ENCODE measurements around the gene VRK1.
"Not testable (repeated sequence)": the region's sequence is repeated elsewhere in the genome, so short reads cannot be mapped to it uniquely, and the experiment has no call there.

Gene VRK1, protein sequence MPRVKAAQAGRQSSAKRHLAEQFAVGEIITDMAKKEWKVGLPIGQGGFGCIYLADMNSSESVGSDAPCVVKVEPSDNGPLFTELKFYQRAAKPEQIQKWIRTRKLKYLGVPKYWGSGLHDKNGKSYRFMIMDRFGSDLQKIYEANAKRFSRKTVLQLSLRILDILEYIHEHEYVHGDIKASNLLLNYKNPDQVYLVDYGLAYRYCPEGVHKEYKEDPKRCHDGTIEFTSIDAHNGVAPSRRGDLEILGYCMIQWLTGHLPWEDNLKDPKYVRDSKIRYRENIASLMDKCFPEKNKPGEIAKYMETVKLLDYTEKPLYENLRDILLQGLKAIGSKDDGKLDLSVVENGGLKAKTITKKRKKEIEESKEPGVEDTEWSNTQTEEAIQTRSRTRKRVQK

DNA sequence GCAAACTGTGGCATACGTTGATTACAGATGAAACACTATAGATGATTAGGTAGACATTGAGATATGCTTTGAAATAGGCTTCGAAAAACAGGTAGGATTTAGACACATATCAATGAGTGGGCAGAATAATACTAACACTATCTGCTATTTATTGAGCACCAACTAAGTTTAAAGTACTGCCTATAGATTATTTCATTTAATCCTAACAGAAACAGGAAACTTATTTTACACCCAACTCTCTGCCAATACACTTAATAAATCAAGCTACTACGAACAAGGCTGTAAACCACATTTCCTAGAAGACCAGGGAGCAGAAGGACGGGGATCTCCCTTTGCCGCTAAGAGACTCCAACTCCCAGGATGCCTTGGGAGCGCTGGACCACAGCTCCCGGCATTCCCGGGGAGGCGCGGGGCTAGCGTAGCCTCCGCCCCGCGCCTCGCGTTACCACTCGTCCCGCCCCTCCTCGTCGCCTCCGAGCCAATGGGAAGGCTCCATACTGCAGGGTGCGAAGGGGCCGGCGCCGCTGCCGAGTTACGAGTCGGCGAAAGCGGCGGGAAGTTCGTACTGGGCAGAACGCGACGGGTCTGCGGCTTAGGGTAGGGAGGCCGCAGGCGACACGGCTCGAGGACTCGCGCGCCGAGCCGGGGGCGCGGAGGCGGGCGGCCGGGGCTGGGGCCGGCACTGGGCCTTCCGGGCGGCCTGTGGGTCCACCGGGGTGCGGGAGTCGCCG lies at the start of gene VRK1:
VRK1 (plus strand) TSS at position 532 of the 731 bp plus-strand sequence. CDS start 36,090 bp downstream, outside the sequence.
- DNase-seq: peak; percentile 86

DNA sequence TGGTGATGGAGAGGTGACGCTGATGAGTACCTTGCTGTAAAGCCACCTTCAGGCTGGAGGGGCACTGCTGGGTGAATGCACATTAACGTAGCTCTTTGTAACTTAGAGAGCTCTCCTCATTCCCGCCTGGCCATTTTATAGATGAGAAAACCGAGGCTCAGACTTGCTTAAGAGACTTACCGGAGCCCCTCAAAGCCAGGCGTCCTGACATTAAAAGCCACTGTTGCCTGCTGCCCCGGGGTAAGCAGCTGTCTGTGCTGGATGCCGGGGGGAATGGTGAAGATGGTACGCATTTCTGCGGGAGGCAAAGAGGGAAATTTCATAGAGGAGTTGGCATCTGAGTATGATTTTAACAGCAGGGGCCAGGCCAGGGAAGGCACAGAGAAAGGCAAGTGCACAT lies 49.6 kb upstream of the VRK1 start:
- DNase-seq: no peak

DNA sequence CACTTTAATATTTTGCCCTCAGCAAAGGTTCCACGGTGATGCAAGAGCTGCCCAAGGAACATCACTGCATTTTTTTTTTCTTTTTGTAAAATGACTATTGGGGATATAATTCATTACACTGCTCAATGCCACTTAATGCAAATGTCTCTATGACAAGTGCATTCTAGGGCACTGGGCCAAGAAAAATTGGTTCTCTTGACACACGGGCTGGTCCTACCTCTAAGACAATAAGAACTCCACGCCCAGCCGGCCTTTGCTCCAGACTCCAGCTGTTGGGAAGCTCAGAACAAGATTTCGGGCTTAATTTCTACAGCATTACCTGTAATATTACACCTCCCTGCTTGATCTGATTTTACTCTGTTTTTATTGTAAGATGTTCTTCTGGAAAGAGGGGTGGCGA lies 48.8 kb upstream of the VRK1 start:
- peak; percentile 19 for DNase-seq

DNA sequence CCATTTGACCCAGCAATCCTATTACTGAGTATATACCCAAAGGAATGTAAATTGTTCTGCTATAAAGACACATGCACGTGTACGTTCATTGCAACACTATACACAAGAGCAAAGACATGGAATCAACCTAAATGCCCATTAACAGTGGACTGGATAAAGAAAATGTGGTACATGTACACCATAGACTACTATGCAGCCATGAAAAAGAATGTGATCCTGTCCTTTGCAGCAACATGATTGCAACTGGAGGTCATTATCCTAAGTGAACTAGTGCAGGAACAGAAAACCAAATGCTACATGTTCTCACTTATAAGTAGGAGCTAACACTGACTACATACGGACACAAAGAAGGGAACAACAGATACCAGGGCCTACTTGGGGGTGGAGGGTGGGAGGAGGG lies 45.7 kb upstream of the VRK1 start:
- DNase-seq: no peak

DNA sequence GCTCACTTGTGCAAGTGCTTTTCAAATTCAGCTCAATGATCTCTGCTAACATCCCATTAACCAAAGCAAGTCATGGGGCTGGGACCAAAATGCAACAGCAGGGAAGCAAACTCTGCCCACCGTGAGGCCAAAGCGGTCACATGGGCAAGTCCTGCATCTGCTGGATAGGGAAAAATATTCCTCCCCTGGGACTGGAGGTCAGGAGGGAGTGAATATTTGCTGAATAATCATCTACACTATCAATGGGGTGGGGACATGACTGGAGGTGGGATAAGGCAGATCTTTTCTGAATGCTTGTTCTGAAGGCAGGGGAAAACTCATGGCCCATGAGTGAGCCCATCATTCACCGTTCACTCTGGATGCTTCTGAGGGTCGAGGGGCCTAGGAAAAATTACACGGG lies 45.1 kb upstream of the VRK1 start:
- no peak for DNase-seq

DNA sequence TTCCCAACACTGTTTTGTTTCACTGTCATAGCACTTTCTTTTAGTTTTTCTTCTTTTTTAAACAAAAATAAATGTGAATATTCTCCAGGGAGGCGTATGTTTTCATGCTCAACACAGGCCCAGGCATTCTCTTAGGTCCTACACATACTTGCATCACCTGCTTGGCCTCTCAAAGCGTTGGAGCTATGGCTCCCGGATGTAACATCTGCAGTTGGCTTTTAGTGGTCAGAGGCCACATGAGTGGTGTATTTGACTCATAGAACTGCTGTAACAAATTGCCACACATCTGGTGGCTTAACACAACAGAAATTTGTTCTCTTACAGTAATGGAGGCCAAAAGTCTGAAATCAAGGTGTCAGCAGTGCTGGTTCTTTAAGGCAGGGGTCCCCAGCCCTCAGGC lies 44.6 kb upstream of the VRK1 start:
- DNase-seq: no peak

DNA sequence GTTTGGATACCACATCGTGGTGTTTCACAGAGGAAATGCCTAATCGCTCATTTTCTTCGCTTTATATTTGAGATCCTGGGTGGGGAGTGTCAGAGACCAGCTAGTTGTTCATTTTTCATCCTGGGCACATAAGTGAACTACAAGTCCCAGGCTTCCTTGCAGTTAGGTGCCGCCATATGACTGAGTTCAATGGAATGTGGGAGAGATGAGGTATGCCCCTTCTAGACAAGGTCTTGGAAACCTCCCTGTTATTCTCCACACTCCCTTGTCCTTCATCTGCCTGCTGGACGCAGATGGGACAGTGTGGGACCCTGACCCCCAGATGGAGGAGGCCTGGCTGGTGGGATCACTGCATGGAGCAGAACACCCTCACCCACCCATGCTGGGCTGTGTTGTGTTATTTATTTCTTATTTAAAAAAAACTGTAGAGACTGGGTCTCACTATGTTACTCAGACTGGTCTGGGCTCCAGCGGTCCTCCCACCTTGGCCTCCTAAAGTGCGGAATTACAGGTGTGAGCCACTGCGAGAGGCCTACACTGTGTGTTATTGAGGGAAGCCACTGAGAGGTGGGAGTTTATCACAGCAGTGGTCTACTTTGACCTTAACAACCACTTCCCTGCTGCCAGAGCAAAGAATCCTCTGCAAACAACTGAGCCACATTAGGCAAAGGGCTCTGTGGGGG lies 42.9 kb upstream of the VRK1 start:
- DNase-seq: no peak

DNA sequence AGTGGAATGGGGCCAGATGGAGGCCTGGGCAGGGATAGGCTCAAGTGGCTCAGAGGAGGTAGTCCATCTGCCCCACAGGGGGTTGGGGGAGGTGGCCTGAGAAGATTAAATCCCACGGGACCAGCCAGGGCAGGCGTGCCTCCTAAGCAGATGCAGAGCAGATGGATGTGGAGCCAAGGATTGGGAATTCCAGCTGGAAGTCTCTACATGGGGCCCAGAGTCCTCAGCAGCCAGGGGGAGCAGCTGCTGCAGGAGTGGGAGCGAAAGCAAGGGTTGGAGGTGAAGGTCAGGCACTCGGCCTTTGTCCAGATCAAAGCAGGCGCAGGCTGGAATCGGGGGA lies 42.4 kb upstream of the VRK1 start:
- no peak for DNase-seq

DNA sequence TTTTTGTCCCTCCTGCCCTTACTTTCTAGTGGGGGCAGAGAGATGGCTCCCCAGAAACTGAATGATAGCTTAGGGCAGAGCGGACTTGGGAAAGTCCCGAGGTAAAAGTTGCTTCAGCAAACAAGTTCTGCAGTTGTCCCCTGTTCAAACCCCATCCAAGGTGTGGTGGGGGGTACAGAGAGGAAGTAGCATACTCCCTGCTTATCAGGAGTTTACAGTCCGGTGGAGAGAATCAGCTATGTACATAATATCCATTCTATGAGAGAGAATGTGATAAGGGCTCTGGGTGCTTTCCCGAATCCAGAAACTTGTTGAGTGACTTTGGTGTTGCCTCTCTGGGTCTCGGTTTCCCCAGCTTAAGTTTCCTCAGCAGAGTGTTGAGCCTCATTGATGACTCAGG lies 40.4 kb upstream of the VRK1 start:
- no peak for DNase-seq

DNA sequence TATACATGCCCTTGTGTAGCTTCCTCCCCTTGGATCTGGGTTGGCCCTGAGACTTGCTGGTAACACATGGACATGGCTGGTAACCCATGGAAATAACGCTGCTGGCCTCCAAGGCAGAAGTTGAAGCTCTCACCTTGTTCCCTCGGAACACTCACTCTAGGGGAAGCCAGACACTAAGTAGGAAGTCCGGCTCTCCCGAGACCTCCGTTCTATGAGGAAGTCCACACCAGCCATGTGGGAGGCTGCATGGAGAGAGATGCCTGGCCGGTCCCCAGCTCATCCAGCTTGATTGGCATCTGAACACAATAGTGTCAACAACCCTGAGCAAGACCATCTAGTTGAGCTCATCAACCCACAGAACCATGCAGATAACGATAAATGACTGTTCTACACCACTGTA lies 39.7 kb upstream of the VRK1 start:
- DNase-seq: no peak

DNA sequence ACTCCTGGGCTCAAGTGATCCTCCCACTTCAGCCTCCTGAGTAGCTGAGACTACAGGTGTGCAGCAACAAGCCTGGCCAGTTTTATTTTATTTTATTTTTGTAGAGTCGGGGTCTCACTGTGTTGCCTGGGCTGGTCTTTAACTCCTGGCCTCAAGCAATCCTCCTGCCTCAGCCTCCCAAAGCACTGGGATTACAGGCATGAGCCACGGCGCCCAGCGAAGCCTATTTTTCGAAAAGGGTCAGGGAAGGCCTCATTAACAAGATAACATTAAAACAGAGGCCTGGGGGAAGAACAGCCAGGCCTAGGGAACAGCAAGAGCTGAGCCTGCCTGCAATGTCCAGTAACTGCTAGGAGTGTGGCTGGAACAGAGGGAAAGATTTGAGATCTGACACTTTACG lies 36.1 kb upstream of the VRK1 start:
- DNase-seq: no peak

DNA sequence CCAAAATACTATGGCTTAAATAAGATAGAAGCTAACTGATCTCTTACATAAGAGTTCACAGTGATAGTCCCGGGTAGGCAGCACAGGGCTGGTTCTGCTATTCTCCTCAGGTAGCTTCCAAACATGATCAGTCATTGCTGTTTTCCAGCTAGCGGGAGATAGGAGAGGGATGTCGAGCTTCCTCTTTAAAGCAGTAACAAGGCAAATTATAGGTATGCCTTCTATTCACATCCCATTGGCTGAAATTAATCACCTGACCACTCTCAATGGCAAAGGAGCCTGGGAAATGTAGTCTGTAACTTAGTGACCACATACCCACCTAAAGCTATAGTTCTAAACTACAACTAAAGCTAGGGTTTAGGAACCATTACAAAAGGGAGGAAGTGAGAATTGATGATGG lies 34.5 kb upstream of the VRK1 start:
- DNase-seq: peak; percentile 81

DNA sequence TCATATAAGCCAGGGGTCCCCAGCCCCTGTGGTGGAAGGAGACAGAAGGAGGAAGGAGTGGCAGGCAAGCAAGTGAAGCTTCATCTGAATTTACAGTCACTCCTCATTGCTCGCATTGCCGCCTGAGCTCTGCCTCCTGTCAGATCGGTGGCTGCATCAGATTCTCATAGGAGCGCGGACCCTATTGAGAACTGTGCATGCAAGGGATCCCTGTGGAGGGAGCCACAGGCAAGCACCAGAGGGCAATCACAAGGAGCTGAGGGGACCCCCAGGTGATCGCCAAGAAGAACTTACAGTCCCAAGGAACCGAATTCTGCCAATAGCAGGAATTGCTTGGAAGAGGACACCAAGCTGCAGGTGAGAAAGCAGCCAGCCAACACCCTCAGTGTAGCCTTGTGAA lies 33.2 kb upstream of the VRK1 start:
- DNase-seq: no peak

DNA sequence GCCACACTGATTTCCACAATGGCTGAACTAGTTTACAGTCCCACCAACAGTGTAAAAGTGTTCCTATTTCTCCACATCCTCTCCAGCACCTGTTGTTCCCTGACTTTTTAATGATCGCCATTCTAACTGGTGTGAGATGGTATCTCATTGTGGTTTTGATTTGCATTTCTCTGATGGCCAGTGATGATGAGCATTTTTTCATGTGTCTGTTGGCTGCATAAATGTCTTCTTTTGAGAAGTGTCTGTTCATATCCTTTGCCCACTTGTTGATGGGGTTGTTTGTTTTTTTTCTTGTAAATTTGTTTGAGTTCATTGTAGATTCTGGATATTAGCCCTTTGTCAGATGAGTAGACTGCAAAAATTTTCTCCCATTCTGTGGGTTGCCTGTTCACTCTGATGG lies 32.0 kb upstream of the VRK1 start:
- not testable (repeated sequence) for DNase-seq

DNA sequence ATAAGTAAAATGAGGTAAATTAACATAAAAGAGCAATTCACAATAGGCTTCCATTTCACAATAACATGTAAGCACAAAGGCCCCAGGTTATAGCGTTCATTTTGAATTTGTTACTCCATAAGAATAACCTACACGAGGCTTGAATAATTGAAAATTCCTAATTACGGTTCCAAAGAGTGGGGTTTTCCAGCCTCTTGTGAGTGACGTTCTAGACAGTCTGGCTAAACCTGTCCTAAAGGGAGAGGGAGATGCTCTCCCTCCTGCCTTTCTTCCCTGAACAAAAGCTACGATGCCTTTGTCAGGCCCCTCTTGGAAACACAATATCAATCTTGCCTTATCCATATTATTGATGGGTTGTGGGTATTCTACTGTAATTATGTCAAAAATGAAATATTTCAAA lies 24.3 kb upstream of the VRK1 start:
- DNase-seq: no peak

DNA sequence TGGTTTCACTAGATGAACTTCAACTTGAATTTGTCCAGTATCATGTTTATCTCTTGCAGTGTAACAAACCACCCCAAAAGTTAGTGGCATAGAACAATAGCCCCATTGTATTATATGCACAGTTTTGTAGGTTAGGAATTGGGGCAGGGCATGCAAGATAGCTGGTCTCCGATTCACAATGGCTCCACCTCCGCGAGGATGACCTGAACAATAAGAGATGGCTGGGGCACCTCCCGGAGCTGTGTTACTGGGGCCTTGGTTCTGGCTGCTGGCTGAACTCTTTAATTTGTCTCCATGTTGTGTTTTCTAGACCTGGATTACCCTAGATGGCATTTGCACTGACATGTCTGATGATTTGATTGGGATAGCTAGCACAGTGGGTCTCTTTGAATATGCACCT lies 20.4 kb upstream of the VRK1 start:
- no peak for DNase-seq

DNA sequence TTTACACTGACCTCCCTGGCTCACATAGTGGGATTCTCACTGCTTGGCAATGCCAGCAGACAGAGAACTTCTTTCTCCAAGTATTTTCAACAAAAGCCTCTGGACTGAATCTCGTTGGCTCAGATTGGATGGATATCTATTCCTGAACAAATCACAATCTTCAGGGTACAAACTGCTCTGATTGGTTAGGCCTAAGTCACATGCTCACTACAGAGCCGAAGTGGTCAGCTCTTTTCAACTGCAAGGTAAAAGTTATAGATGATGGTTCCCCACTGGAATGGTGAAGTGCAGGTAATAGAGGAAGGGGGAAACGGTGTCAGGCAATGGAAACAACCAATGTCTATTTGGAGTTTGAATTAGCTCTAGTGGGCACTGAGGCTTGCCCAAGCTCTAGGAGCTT lies 16.7 kb upstream of the VRK1 start:
- DNase-seq: no peak

DNA sequence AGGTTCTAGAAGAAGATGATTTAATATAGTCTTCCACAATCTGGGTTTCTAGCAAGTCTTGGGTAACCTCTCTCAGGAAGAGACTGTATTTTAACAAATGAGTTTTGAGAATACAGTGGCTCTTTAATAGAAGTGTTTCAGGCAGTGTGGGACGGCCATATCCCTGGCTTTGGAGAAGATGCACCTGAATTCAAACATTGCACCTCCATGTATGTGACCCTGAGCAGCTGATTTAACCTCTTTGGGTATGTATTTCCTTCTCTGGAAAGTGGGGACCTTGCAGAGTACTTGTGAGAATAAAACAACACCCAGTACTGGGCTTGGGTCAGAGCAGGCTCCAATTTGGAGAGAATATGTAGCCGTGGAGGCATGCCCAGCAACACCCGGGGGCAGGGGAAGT lies 15.8 kb upstream of the VRK1 start:
- DNase-seq: no peak

DNA sequence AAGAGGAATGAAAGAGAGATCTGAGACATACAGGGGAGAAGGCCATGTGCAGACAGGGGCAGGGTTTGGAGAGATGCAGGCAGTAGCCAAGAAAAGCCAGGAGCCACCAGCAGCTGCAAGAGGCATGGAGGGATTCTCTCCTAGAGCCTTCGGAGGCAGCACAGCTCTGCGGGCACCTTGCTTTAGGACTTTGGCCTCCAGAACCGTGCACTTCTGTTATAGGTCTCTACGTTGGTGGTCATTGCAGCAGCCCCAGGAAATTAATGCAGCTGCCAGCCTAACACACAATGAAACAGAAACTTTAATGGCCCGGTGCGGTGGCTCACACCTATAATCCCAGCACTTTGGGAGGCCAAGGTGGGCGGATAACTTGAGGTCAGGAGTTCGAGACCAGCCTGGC lies 14.7 kb upstream of the VRK1 start:
- DNase-seq: no peak

DNA sequence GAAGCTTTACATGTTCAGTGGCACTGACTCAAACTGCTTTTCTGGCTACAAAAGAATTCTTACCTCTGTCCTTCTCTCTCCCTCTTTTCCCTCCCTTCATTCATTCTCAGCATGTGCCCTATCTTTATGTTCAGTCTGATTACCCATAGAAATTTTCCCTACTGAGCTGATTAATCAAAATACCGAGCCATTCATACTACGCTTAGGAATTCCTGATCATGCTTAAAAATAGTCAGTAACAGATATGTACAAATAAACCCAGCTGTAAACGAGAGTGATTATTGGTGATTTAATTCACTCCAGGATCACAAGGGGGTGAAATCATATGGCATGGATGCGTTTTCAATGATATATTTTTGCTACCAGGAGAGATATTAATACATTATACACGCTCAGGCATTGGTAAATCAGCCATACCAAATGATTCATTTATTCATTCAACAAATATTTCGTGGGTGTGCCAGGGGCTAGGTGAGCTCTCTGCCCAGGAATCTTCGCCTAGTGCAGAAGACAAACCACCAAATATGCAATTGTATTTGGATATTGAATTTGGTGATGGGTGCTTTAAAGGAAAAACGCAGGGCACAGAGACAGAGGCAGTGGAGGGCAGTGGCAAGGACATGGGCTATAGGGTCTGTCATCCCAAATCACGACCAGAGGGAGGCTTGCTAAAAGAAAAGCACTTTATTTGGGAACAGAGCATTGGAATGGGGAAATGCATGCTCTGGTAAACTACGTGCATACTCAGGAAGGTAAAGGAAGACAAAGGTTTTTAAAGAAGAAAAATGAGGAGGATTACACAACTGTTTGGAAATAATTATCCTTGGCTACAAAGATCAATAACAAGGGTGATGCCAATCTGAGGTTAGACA lies 13.9 kb upstream of the VRK1 start:
- DNase-seq: no peak

DNA sequence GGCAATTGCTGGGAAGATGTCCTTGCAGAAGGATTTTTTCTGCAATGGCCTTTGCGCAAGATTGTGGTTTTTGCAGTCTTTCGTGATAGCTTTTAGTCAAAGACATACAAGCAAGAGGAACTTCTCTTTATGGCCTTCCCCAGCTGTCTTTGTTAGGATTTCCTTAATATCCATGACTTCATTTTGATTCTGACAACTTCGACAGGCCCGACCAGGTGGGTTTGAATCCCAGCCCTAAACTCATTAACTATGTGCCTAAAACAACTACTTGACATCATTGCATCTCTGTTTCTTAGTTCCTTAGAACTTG lies 13.3 kb upstream of the VRK1 start:
- no peak for DNase-seq

DNA sequence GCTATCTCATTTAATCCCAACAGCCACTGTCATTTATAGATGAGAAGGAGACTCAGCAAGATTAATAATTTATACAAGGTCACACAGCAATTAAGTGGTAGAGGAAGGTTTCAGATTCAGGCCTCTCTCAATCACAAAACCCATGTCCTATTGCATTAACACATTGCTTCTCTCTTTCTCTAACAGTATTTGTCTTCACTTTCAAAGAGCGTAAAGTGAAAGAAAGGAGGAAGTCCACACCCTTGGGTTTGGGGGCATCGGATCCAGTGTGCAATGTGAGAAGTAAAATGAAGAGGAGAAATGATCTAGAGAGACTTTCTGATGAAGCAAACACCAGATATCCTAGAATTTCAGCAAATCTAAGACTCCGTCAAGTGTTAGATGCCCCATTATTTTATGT lies 7.0 kb upstream of the VRK1 start:
- DNase-seq: no peak

DNA sequence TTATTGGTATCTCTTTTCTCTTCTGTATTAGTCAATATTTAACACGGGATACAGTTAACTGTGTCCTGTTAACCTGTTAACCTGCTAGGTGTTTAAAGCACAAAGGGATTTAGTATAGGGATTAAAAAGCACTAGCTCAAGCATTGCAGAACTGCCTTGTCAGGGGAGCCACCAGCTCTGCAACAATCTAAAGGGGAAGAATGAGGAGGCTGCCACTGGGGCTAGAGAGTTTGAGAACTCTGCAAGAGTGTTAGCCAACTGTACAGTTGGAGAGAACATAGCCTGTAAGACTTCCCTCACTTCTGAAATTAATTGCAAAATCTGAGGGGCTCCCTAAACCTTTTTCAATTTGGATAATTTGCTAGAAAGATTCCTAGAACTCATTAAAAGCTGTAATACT lies 6.5 kb upstream of the VRK1 start:
- DNase-seq: no peak
